K562 (cell line): Measurements from ENCODE around the gene SPEG. TPM values are rescaled to one million over a fixed set of nuclear protein-coding genes. Genes with fewer than 3 reads are reported as not detected.
A peak's percentile ranks its signal among the peaks of the same experiment; 100 is the strongest.

Experiments
- BACH1 ChIP-seq: fragments of 200-800 bp; sonication (Bioruptor generic); IDR thresholded peaks from 2 replicates; pipeline ENCODE4 v1.6.1; 2016; ENCODE audit warnings: missing genetic modification characterization, missing compliant biosample characterization
- CEBPG ChIP-seq, 3 experiments: fragments of 200-800 bp in 1 of 3; sonication (Bioruptor generic) in 1 of 3; sonication (generic) in 1 of 3; formaldehyde crosslinking in 1 of 3; IDR thresholded peaks in 2 of 3; conservative IDR thresholded peaks in 1 of 3; 2 replicates each; pipeline versions ENCODE4 v1.6.1 to v1.8.0; 2016 to 2022; ENCODE audit warnings: missing compliant biosample characterization in 2 of 3, missing genetic modification characterization in 2 of 3, mild to moderate bottlenecking in 1 of 3, missing genetic modification reagents in 1 of 3
- CHD1 ChIP-seq: fragments of 200-600 bp; sonication (generic); IDR thresholded peaks from one replicate; pipeline ENCODE4 v1.6.1; 2012; ENCODE audit warnings: mild to moderate bottlenecking, moderate library complexity, low read length, inconsistent platforms
- FOXJ2 ChIP-seq: fragments of 200-800 bp; sonication (Bioruptor generic); IDR thresholded peaks from 2 replicates; pipeline ENCODE4 v1.6.1; 2016; ENCODE audit warnings: missing genetic modification characterization, missing compliant biosample characterization
- HMBOX1 ChIP-seq: sonication (generic); IDR thresholded peaks from 2 replicates; pipeline ENCODE4 v1.6.1; 2016
- HSF4 ChIP-seq: fragments of 250-450 bp; sonication (Bioruptor Pico); IDR thresholded peaks from 2 replicates; pipeline ENCODE4 v2.1.2; 2022; ENCODE audit warnings: mild to moderate bottlenecking, moderate library complexity, borderline replicate concordance
- MCM5 ChIP-seq: fragments of 450-650 bp; IDR thresholded peaks from 2 replicates; pipeline ENCODE4 v1.6.1; 2016; ENCODE audit warnings: low read depth
- MCM7 ChIP-seq, 2 experiments: fragments of 450-650 bp; IDR thresholded peaks; 2 replicates each; pipeline ENCODE4 v1.6.1; 2016 to 2018
- NRF1 ChIP-seq, 2 experiments: fragments of 450-650 bp; IDR thresholded peaks in 1 of 2; conservative IDR thresholded peaks in 1 of 2; 2 replicates each; pipeline ENCODE4 v1.6.1; 2014; ENCODE audit warnings: mild to moderate bottlenecking in 2 of 2
- RAD51 ChIP-seq: fragments of 450-650 bp; IDR thresholded peaks from 2 replicates; pipeline ENCODE4 v1.7.1; 2016; ENCODE audit warnings: low read depth, mild to moderate bottlenecking, borderline replicate concordance
- SAFB2 ChIP-seq: fragments of 200-400 bp; formaldehyde crosslinking; IDR thresholded peaks from 2 replicates; pipeline ENCODE4 v1.6.1; 2018; ENCODE audit warnings: borderline replicate concordance, low read length, low read depth, moderate library complexity; ENCODE audit not compliant: severe bottlenecking
- SIN3B ChIP-seq: fragments of 450-650 bp; IDR thresholded peaks from 2 replicates; pipeline ENCODE4 v1.6.1; 2017; ENCODE audit warnings: low read depth, mild to moderate bottlenecking, moderate library complexity
- SOX6 ChIP-seq: fragments of 450-650 bp; IDR thresholded peaks from 2 replicates; pipeline ENCODE4 v1.6.1; 2014; ENCODE audit warnings: mild to moderate bottlenecking
- TBP ChIP-seq: optimal IDR thresholded peaks from 2 replicates; pipeline ENCODE3; 2011; ENCODE audit warnings: low read depth, low read length, improper control_type of control experiment
- TCF7 ChIP-seq: sonication (generic); IDR thresholded peaks from 2 replicates; pipeline ENCODE4 v1.6.1; 2016; ENCODE audit warnings: antibody characterized with exemption, borderline replicate concordance
- ZFPM2 ChIP-seq: fragments of 250-450 bp; sonication (Bioruptor Pico); IDR thresholded peaks from 2 replicates; pipeline ENCODE4 v1.5.1; 2022; ENCODE audit warnings: mild to moderate bottlenecking
- ZNF232 ChIP-seq: sonication (generic); formaldehyde crosslinking; IDR thresholded peaks from 2 replicates; pipeline ENCODE4 v1.8.0; 2022; ENCODE audit warnings: mild to moderate bottlenecking, missing genetic modification reagents
- ZNF764 ChIP-seq: fragments of 250-450 bp; sonication (Bioruptor Pico); IDR thresholded peaks from 2 replicates; pipeline ENCODE4 v1.4.0; 2020; ENCODE audit warnings: low read depth, mild to moderate bottlenecking, moderate library complexity
- polyA plus RNA-seq, 8 experiments: library from polyadenylated mRNA; depleted of rRNA in 4 of 8; stranded (reverse) in 5 of 8; unstranded in 3 of 8; fragments of >200 nt; fragmentation: Nextera tagmentation in 2 of 8; fragmentation: Illumina TruSeq in 1 of 8; extraction: Ambion mirVana in 2 of 8; extraction: Trizol in 1 of 8; gene quantifications; 2 replicates each; pipeline versions ENCODE4 v1.2.1 to v1.2.3, GENCODE V29; 2011 to 2014; ENCODE audit warnings: inconsistent platforms in 1 of 8, missing spikeins in 1 of 8
- total RNA-seq, 7 experiments: library from RNA; depleted of rRNA in 6 of 7; stranded (reverse); fragments of >200 nt in 6 of 7; fragmentation: Illumina TruSeq in 2 of 7; extraction: Trizol in 2 of 7; gene quantifications; 2 replicates each; pipeline versions ENCODE4 v1.2.1 to v1.2.3, GENCODE V29; 2011 to 2021; ENCODE audit warnings: low replicate concordance in 1 of 7
- TF ChIP-seq, protein P1 (sequence below): IDR thresholded peaks from 3 replicates; pipeline ENCODE4 v1.6.1; 2011; ENCODE audit warnings: borderline replicate concordance, mild to moderate bottlenecking, moderate library complexity; ENCODE audit not compliant: insufficient read length; ENCODE audit errors: extremely low read depth
- TF ChIP-seq, protein P2 (sequence below): fragments of 200-800 bp; sonication (Bioruptor generic); IDR thresholded peaks from 2 replicates; pipeline ENCODE4 v1.6.1; 2016; ENCODE audit warnings: missing genetic modification characterization, missing compliant biosample characterization

Gene SPEG
- total and polyA plus RNA-seq, 9 of the 15 experiments (the other 6 are each of a cell fraction or from before 2014, with no cell fraction given): 0.49 to 8.7 (median 3.0) TPM

DNA sequence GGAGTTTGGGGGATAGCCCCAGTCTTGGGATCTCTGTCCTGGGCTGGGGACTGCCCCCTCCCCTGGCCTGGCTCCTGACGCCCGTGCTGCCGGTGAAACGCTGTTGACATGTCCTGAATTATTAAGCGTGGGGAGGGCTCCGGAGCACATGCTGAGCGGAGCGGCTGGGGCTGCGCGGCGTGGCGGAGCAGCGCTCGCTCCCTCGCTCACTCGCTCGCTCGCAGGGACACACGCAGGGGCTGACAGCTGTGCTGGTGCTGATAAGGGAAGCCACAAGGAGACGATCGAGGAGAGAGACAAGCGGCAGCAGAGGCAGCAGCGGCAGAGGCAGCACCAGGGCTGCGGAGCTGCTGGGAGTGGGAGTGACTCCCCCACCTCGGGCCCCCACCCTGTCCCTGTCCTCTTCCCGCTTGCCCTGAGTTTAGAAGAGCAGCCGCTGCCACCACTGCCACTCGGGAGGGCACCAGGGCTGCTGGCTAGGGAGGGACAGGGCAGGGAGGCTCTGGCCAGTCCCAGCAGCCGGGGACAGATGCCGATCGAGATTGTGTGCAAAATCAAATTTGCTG lies 79.6 kb downstream of the SPEG start, which contains the start of gene ASIC4 (continued):
- TF ChIP-seq, protein P1, sequence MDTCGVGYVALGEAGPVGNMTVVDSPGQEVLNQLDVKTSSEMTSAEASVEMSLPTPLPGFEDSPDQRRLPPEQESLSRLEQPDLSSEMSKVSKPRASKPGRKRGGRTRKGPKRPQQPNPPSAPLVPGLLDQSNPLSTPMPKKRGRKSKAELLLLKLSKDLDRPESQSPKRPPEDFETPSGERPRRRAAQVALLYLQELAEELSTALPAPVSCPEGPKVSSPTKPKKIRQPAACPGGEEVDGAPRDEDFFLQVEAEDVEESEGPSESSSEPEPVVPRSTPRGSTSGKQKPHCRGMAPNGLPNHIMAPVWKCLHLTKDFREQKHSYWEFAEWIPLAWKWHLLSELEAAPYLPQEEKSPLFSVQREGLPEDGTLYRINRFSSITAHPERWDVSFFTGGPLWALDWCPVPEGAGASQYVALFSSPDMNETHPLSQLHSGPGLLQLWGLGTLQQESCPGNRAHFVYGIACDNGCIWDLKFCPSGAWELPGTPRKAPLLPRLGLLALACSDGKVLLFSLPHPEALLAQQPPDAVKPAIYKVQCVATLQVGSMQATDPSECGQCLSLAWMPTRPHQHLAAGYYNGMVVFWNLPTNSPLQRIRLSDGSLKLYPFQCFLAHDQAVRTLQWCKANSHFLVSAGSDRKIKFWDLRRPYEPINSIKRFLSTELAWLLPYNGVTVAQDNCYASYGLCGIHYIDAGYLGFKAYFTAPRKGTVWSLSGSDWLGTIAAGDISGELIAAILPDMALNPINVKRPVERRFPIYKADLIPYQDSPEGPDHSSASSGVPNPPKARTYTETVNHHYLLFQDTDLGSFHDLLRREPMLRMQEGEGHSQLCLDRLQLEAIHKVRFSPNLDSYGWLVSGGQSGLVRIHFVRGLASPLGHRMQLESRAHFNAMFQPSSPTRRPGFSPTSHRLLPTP: no peak
- TF ChIP-seq ZNF232 (no peak), TBP (no peak), TCF7 (no peak; the same call in 1 of the 2 replicates), MCM7 (IDR thresholded peaks at IDR 0.05) (no peak), FOXJ2 (tag) (peak; percentile 85; the same call in 1 of the 2 replicates), HMBOX1 (no peak), SOX6 (peak; percentile 91), RAD51 (no peak; the same call in 1 of the 2 replicates), BACH1 (tag) (no peak), NRF1 (conservative IDR thresholded peaks at IDR 0.05 in 1 of 2, IDR thresholded peaks at IDR 0.05 in 1 of 2) (peak; percentile 84 to 86), CHD1 (no peak), HSF4 (no peak), SIN3B (no peak), ZNF764 (CRISPR knock-in tag) (no peak), ZFPM2 (CRISPR knock-in tag) (no peak), SAFB2 (no peak), CEBPG (CRISPR knock-in tag; IDR thresholded peaks at IDR 0.05) (no peak), CEBPG (tag; conservative IDR thresholded peaks at IDR 0.05 in 1 of 2, IDR thresholded peaks at IDR 0.05 in 1 of 2) (no peak), MCM5 (no peak)
- TF ChIP-seq, protein P2, sequence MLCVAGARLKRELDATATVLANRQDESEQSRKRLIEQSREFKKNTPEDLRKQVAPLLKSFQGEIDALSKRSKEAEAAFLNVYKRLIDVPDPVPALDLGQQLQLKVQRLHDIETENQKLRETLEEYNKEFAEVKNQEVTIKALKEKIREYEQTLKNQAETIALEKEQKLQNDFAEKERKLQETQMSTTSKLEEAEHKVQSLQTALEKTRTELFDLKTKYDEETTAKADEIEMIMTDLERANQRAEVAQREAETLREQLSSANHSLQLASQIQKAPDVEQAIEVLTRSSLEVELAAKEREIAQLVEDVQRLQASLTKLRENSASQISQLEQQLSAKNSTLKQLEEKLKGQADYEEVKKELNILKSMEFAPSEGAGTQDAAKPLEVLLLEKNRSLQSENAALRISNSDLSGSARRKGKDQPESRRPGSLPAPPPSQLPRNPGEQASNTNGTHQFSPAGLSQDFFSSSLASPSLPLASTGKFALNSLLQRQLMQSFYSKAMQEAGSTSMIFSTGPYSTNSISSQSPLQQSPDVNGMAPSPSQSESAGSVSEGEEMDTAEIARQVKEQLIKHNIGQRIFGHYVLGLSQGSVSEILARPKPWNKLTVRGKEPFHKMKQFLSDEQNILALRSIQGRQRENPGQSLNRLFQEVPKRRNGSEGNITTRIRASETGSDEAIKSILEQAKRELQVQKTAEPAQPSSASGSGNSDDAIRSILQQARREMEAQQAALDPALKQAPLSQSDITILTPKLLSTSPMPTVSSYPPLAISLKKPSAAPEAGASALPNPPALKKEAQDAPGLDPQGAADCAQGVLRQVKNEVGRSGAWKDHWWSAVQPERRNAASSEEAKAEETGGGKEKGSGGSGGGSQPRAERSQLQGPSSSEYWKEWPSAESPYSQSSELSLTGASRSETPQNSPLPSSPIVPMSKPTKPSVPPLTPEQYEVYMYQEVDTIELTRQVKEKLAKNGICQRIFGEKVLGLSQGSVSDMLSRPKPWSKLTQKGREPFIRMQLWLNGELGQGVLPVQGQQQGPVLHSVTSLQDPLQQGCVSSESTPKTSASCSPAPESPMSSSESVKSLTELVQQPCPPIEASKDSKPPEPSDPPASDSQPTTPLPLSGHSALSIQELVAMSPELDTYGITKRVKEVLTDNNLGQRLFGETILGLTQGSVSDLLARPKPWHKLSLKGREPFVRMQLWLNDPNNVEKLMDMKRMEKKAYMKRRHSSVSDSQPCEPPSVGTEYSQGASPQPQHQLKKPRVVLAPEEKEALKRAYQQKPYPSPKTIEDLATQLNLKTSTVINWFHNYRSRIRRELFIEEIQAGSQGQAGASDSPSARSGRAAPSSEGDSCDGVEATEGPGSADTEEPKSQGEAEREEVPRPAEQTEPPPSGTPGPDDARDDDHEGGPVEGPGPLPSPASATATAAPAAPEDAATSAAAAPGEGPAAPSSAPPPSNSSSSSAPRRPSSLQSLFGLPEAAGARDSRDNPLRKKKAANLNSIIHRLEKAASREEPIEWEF (CRISPR knock-in tag): no peak
